A549 (cell line): ENCODE data around the gene RAP2B. TPM values are rescaled to one million over a fixed set of nuclear protein-coding genes. Genes with fewer than 3 reads are reported as not detected.

Experiments
- ATAC-seq, 2 experiments: fragments of 200-7000 bp in 1 of 2; fragments of >200 bp in 1 of 2; cut with Nextera tagmentation in 1 of 2; cut with Tn5 transposase in 1 of 2; 3 replicates each; pipeline versions ENCODE4 v1.8.0 to v1.9.1; 2018 to 2020; ENCODE audit warnings: mild to moderate bottlenecking in 1 of 2, moderate library complexity in 1 of 2
- CTCF ChIA-PET: fragments of 300-600 bp; sonication (Branson Sonifier 250); formaldehyde crosslinking; extraction: SDS; loops from one replicate; lab custom pipeline; 2021; ENCODE audit warnings: antibody characterized with exemption, inconsistent platforms; lab: Yijun Ruan, JAX
- POLR2A ChIA-PET: fragments of 350-600 bp; formaldehyde crosslinking; extraction: SDS; loops from one replicate; lab custom pipeline; 2021; ENCODE audit warnings: antibody characterized with exemption, inconsistent platforms; lab: Yijun Ruan, JAX
- DNase-seq, 2 experiments: peaks; one replicate each; pipeline versions ENCODE4 v3.0.0 to v3.0.0-alpha.2; 2011 to 2016; ENCODE audit warnings: low read depth in 1 of 2, low spot score in 1 of 2
- FAIRE-seq: peaks from 2 replicates; lab custom pipeline; 2011; peaks lifted over from hg19 to GRCh38; lab: Jason Lieb, UNC
- H3K27ac ChIP-seq, 2 experiments: fragments of >200 bp; sonication (Bioruptor Twin); formaldehyde crosslinking; 3 replicates each; pipeline ENCODE4 v1.5.1; 2016 to 2017
- H3K4me1 ChIP-seq: fragments of >200 bp; sonication (Bioruptor Twin); formaldehyde crosslinking; 3 replicates; pipeline ENCODE4 v1.6.1; 2016
- H3K4me2 ChIP-seq: fragments of >200 bp; sonication (Bioruptor Twin); formaldehyde crosslinking; 3 replicates; pipeline ENCODE4 v1.6.1; 2016
- H3K4me3 ChIP-seq: fragments of >200 bp; sonication (Bioruptor Twin); formaldehyde crosslinking; 3 replicates; pipeline ENCODE4 v1.5.1; 2016
- H3K9me3 ChIP-seq: fragments of >200 bp; sonication (Bioruptor Twin); formaldehyde crosslinking; 3 replicates; pipeline ENCODE4 v1.6.1; 2016
- ATOH8 ChIP-seq: fragments of 250-450 bp; sonication (Bioruptor Pico); IDR thresholded peaks from 2 replicates; pipeline ENCODE4 v1.5.0; 2020; ENCODE audit warnings: low read depth, mild to moderate bottlenecking, moderate library complexity
- CEBPB ChIP-seq, 2 experiments: fragments of >200 bp in 1 of 2; sonication (Bioruptor Twin) in 1 of 2; formaldehyde crosslinking in 1 of 2; IDR thresholded peaks; 2 replicates each; pipeline ENCODE4 v1.6.1; 2012 to 2016
- CHD4 ChIP-seq: fragments of 200-600 bp; sonication (generic); IDR thresholded peaks from 2 replicates; pipeline ENCODE4 v1.6.1; 2016; ENCODE audit warnings: antibody characterized with exemption, mild to moderate bottlenecking, borderline replicate concordance
- E2F6 ChIP-seq: IDR thresholded peaks from 2 replicates; pipeline ENCODE4 v1.6.1; 2012; ENCODE audit warnings: low read depth, borderline replicate concordance
- ESRRA ChIP-seq: fragments of 150-350 bp; IDR thresholded peaks from 2 replicates; pipeline ENCODE4 v1.6.1; 2014; ENCODE audit warnings: mild to moderate bottlenecking, low read length, borderline replicate concordance
- FOSL2 ChIP-seq, 2 experiments: fragments of 450-650 bp in 1 of 2; fragments of >200 bp in 1 of 2; sonication (Bioruptor Twin) in 1 of 2; formaldehyde crosslinking; IDR thresholded peaks; 2 replicates each; pipeline versions ENCODE4 v1.5.0 to v1.6.1; 2016 to 2020; ENCODE audit warnings: mild to moderate bottlenecking in 1 of 2, moderate library complexity in 1 of 2
- FOXS1 ChIP-seq: fragments of 250-450 bp; sonication (Bioruptor Pico); IDR thresholded peaks from 2 replicates; pipeline ENCODE4 v1.5.0; 2020; ENCODE audit warnings: mild to moderate bottlenecking, moderate library complexity
- GATA3 ChIP-seq: IDR thresholded peaks from 2 replicates; pipeline ENCODE4 v1.6.1; 2012; ENCODE audit warnings: borderline replicate concordance
- HOXA7 ChIP-seq: fragments of 250-450 bp; sonication (Bioruptor Pico); IDR thresholded peaks from 2 replicates; pipeline ENCODE4 v1.5.0; 2020; ENCODE audit warnings: mild to moderate bottlenecking, moderate library complexity
- HOXB5 ChIP-seq: fragments of 250-450 bp; sonication (Bioruptor Pico); IDR thresholded peaks from 2 replicates; pipeline ENCODE4 v1.5.0; 2020; ENCODE audit warnings: mild to moderate bottlenecking, moderate library complexity
- KDM1A ChIP-seq: fragments of 200-600 bp; sonication (generic); IDR thresholded peaks from 2 replicates; pipeline ENCODE4 v1.6.1; 2016; ENCODE audit warnings: low read depth, mild to moderate bottlenecking
- MAFK ChIP-seq: fragments of 450-650 bp; IDR thresholded peaks from 2 replicates; pipeline ENCODE4 v1.6.1; 2014; ENCODE audit not compliant: partially characterized antibody
- PHF8 ChIP-seq: fragments of 200-600 bp; sonication (generic); IDR thresholded peaks from 2 replicates; pipeline ENCODE4 v1.6.1; 2016; ENCODE audit warnings: low read depth, mild to moderate bottlenecking, antibody characterized with exemption, moderate library complexity, borderline replicate concordance
- POLR2AphosphoS2 ChIP-seq: conservative IDR thresholded peaks from 2 replicates; pipeline ENCODE4 v1.6.1; 2012; ENCODE audit warnings: low read length, improper control_type of control experiment, inconsistent platforms
- RAD21 ChIP-seq, 2 experiments: fragments of >200 bp in 1 of 2; sonication (Bioruptor Twin) in 1 of 2; formaldehyde crosslinking in 1 of 2; IDR thresholded peaks in 1 of 2; conservative IDR thresholded peaks in 1 of 2; 2 replicates in 1 of 2; 3 replicates in 1 of 2; pipeline ENCODE4 v1.6.1; 2012 to 2018; ENCODE audit warnings: inconsistent platforms in 1 of 2
- RNF2 ChIP-seq: fragments of 200-600 bp; sonication (generic); IDR thresholded peaks from 2 replicates; pipeline ENCODE4 v1.6.1; 2016; ENCODE audit warnings: low read depth, mild to moderate bottlenecking, antibody characterized with exemption, moderate library complexity, borderline replicate concordance
- TP53 ChIP-seq: fragments of 250-450 bp; sonication (Bioruptor Pico); IDR thresholded peaks from 2 replicates; pipeline ENCODE4 v1.5.0; 2021; ENCODE audit warnings: mild to moderate bottlenecking, moderate library complexity
- WGBS: methylation state at CpG from one replicate; pipeline ENCODE4 v1.1.6; 2017; ENCODE audit errors: missing lambda C conversion rate; 5-methylcytosine and 5-hydroxymethylcytosine counted together
- polyA plus RNA-seq, 4 experiments: library from polyadenylated mRNA; depleted of rRNA in 3 of 4; stranded (reverse); fragments of >200 nt; fragmentation: RNase III in 1 of 4; extraction: RNeasy Plus Mini Kit Qiagen cat#74134 plus additional on column Dnase treatment in 1 of 4; gene quantifications; 2 replicates in 3 of 4; 3 replicates in 1 of 4; pipeline ENCODE4 v1.2.3, GENCODE V29; 2011 to 2017

Gene RAP2B
- polyA plus RNA-seq, 2 of the 4 experiments (the other 2 are of a cell fraction): 5.6 to 6.7 TPM

GRCh38 chr3:153144071-153144470 lies 18.0 kb upstream of the RAP2B start:
- no peaks in the 10 kb centered on the region for H3K9me3 ChIP-seq
- FAIRE-seq: no peak
- no peak for TF ChIP-seq RNF2
- TF ChIP-seq, all 56 proteins: peak for 0
- Histone ChIP-seq H3K4me2 (peak overlapping the region; percentile 40; the same call in 2 of the 3 replicates), H3K4me3 (no peak overlapping the region), H3K27ac (peak overlapping the region; percentile 50 to 67; a peak in 5 of 6 replicates), H3K4me1 (peaks cover 62% of the 10 kb centered on the region)
- CTCF ChIA-PET: no interaction called here
- DNase-seq: no peak
- POLR2A ChIA-PET: interaction anchor here (8.6 kb wide), 1 partner anchor 17 kb away, joined by 92 read pairs; the partner anchor contains the start of gene RAP2B
- no peak for ATAC-seq
- WGBS: 70% methylated on average over 1 of the region's 1 CpG

GRCh38 chr3:153144779-153145178 lies 17.2 kb upstream of the RAP2B start:
- CTCF ChIA-PET: no interaction called here
- peaks cover 55% of the 10 kb centered on the region for H3K4me1 ChIP-seq
- peak overlapping the region; percentile 40 for H3K4me2 ChIP-seq
- POLR2A ChIA-PET: interaction anchor here (8.6 kb wide), 1 partner anchor 16 kb away, joined by 92 read pairs; the partner anchor contains the start of gene RAP2B
- H3K27ac ChIP-seq: peak overlapping the region; percentile 50 to 76
- H3K9me3 ChIP-seq: no peaks in the 10 kb centered on the region
- no peak overlapping the region for H3K4me3 ChIP-seq
- no peak for DNase-seq
- TF ChIP-seq HOXA7 (CRISPR knock-in tag) (no peak), KDM1A (no peak), POLR2AphosphoS2 (no peak), CHD4 (no peak), CEBPB (IDR thresholded peaks at IDR 0.05) (no peak), HOXB5 (no peak), FOXS1 (CRISPR knock-in tag) (no peak), E2F6 (no peak), TP53 (no peak), PHF8 (no peak), FOSL2 (IDR thresholded peaks at IDR 0.05) (no peak), FOSL2 (CRISPR knock-in tag; IDR thresholded peaks at IDR 0.05) (0 out of 2 replicates have a peak, but pooled peaks have one; percentile 25), MAFK (peak; percentile 92), RAD21 (conservative IDR thresholded peaks at IDR 0.05 in 1 of 2, IDR thresholded peaks at IDR 0.05 in 1 of 2) (no peak)
- no peak for FAIRE-seq
- WGBS: 56% methylated on average over 1 of the region's 1 CpG
- ATAC-seq: no peak

- H3K27ac ChIP-seq: peak overlapping the region; percentile 50 to 76
- H3K4me1 ChIP-seq: peaks cover 49% of the 10 kb centered on the region
- ChIA-PET POLR2A (interaction anchor here (8.6 kb wide), 1 partner anchor 16 kb away, joined by 92 read pairs; the partner anchor contains the start of gene RAP2B), CTCF (no interaction called here)
- H3K9me3 ChIP-seq: no peaks in the 10 kb centered on the region
- no peak overlapping the region for H3K4me3 ChIP-seq
- peak; percentile 23 for FAIRE-seq
- DNase-seq: no peak
- ATAC-seq: no peak
- TF ChIP-seq ESRRA (no peak), GATA3 (no peak), ATOH8 (CRISPR knock-in tag) (no peak), HOXA7 (CRISPR knock-in tag) (no peak), RNF2 (no peak)
- H3K4me2 ChIP-seq: peak overlapping the region; percentile 40
Measured at GRCh38 chr3:153145454-153145853, 16.6 kb upstream of the RAP2B start.
